Right lobe of liver (tissue), 6 donors: Measurements from ENCODE around the gene CX3CR1. TPM values are rescaled to one million over a fixed set of nuclear protein-coding genes. Genes with fewer than 3 reads are reported as not detected.
"Not testable (repeated sequence)": the region's sequence is repeated elsewhere in the genome, so short reads cannot be mapped to it uniquely, and the experiment has no call there.

Experiments used
- ATAC-seq, 4 donors: fragments of 200-7000 bp; cut with Tn5 transposase; one replicate each; pipeline ENCODE4 v1.9.1; 2020; ENCODE audit warnings: mild to moderate bottlenecking in 4 of 4, moderate library complexity in 4 of 4
- DNase-seq, 3 donors: peaks; one replicate each; pipeline ENCODE4 v3.0.0-alpha.2; 2020
- H3K27ac ChIP-seq, 3 donors: fragments of 200-600 bp; one replicate each; pipeline ENCODE4 v1.8.0; 2022
- H3K27me3 ChIP-seq, 2 donors: fragments of 200-600 bp; one replicate each; pipeline ENCODE4 v1.8.0; 2022
- H3K36me3 ChIP-seq, 4 donors: fragments of 200-600 bp; sonication (generic) in 1 of 4; one replicate each; pipeline versions ENCODE4 v1.5.1 to v1.8.0; 2017 to 2022; ENCODE audit warnings: control low read depth in 1 of 4
- H3K4me1 ChIP-seq, 4 donors: fragments of 200-600 bp; sonication (generic) in 1 of 4; one replicate each; pipeline versions ENCODE4 v1.5.1 to v1.8.0; 2017 to 2022; ENCODE audit warnings: control low read depth in 1 of 4
- H3K4me3 ChIP-seq, 3 donors: fragments of 200-600 bp; one replicate each; pipeline ENCODE4 v1.8.0; 2022
- H3K9me3 ChIP-seq, 4 donors: fragments of 200-600 bp; sonication (generic) in 1 of 4; one replicate each; pipeline versions ENCODE4 v1.5.1 to v1.8.0; 2017 to 2022; ENCODE audit warnings: control low read depth in 1 of 4
- CTCF ChIP-seq, 4 donors: fragments of 200-600 bp in 3 of 4; fragments of 450-650 bp in 1 of 4; IDR thresholded peaks; one replicate each; pipeline versions ENCODE4 v1.5.1 to v1.8.0; 2016 to 2022; ENCODE audit warnings: antibody characterized with exemption in 4 of 4, mild to moderate bottlenecking in 2 of 4
- POLR2A ChIP-seq: fragments of 450-650 bp; IDR thresholded peaks from one replicate; pipeline ENCODE4 v1.6.1; 2017; ENCODE audit warnings: antibody characterized with exemption, mild to moderate bottlenecking
- WGBS: methylation state at CpG from one replicate; pipeline ENCODE4 v1.1.6; 2018; ENCODE audit warnings: low coverage, low lambda C conversion rate; ENCODE audit not compliant: insufficient coverage; ENCODE audit errors: missing lambda C conversion rate; 5-methylcytosine and 5-hydroxymethylcytosine counted together
- intact Hi-C, 2 donors: fragments of 100-400 bp; cut with DNase I; formaldehyde crosslinking; loops; one replicate each; pipeline versions ENCODE4 v1.11.2 to v1.14.1; 2022
- total RNA-seq, 6 experiments: library from RNA; depleted of rRNA in 2 of 6; stranded (reverse); fragments of >200 nt in 2 of 6; fragmentation: NEBNext Ultra II Directional in 3 of 6; extraction: Animal tissue kit (Norgen Biotek cat#: 25700) in 3 of 6; gene quantifications; one replicate each; pipeline versions ENCODE4 v1.1.0 to v1.2.4, GENCODE V29; 2016 to 2023
- donor health status: DM: no; HTN: yes; CAD: no.
- donor health status: DM: no; HTN: no; CAD: no.
- donor health status: DM: no; HTN: no; CAD: no.
- donor health status: DM: no; HTN: yes; CAD: no.
- donor health status: DM: no; HTN: yes; CAD: no.

Gene CX3CR1
- total RNA-seq, 6 experiments from 2014 or later, result 0.25 to 1.8 (median 0.72) TPM; not detected in 1

- Histone ChIP-seq H3K36me3 (no peaks in the 10 kb centered on the region), H3K27ac (no peak overlapping the region), H3K4me3 (no peak overlapping the region), H3K27me3 (no peaks in the 10 kb centered on the region), H3K9me3 (no peaks in the 10 kb centered on the region), H3K4me1 (no peaks in the 10 kb centered on the region)
- ATAC-seq (no peak), DNase-seq (no peak)
- no peak for TF ChIP-seq POLR2A
- no peak for TF ChIP-seq CTCF (IDR thresholded peaks at IDR 0.05)
- 92% methylated on average over 2 of the region's 2 CpGs for WGBS
- intact Hi-C loops, result no loop called here
Observed at GRCh38 chr3:39325236-39325635, 45.4 kb upstream of the CX3CR1 start.

GRCh38 chr3:39323494-39323893, 43.7 kb upstream of the CX3CR1 start:
- no peak for DNase-seq
- intact Hi-C loops, result no loop called here
- TF ChIP-seq CTCF (IDR thresholded peaks at IDR 0.05), result no peak
- no peak for TF ChIP-seq POLR2A
- no peak for ATAC-seq
- WGBS, result 96% methylated on average over 2 of the region's 2 CpGs
- H3K36me3 ChIP-seq, result no peaks in the 10 kb centered on the region
- H3K4me3 ChIP-seq, result no peak overlapping the region
- H3K4me1 ChIP-seq, result peaks cover 0 to 9% (median 0%) of the 10 kb centered on the region in 4 donors
- H3K9me3 ChIP-seq, result no peaks in the 10 kb centered on the region
- no peaks in the 10 kb centered on the region for H3K27me3 ChIP-seq
- no peak overlapping the region for H3K27ac ChIP-seq

- intact Hi-C loops, result no loop called here
- Histone ChIP-seq H3K4me1 (peaks cover 0 to 13% (median 0%) of the 10 kb centered on the region in 4 donors), H3K36me3 (no peaks in the 10 kb centered on the region), H3K27ac (no peak overlapping the region), H3K4me3 (no peak overlapping the region), H3K27me3 (no peaks in the 10 kb centered on the region), H3K9me3 (no peaks in the 10 kb centered on the region)
- DNase-seq (no peak), ATAC-seq (no peak)
- no peak for TF ChIP-seq POLR2A
- TF ChIP-seq CTCF (IDR thresholded peaks at IDR 0.05), result no peak
Observed at GRCh38 chr3:39322936-39323335, 43.1 kb upstream of the CX3CR1 start.

GRCh38 chr3:39322209-39322715, 42.4 kb upstream of the CX3CR1 start:
- 0% methylated on average over 1 of the region's 3 CpGs for WGBS
- H3K4me3 ChIP-seq, DNase-seq, H3K27ac ChIP-seq, H3K9me3 ChIP-seq, H3K36me3 ChIP-seq, intact Hi-C loops, H3K27me3 ChIP-seq, ATAC-seq: not testable (repeated sequence)
- peaks cover 0 to 15% (median 0%) of the 10 kb centered on the region in 4 donors for H3K4me1 ChIP-seq

GRCh38 chr3:39321574-39321983, 41.7 kb upstream of the CX3CR1 start:
- H3K9me3 ChIP-seq, H3K27me3 ChIP-seq, H3K27ac ChIP-seq, intact Hi-C loops, ATAC-seq, H3K4me3 ChIP-seq, DNase-seq, H3K36me3 ChIP-seq: not testable (repeated sequence)
- WGBS, result 89% methylated on average over 2 of the region's 2 CpGs
- H3K4me1 ChIP-seq, result peaks cover 0 to 19% (median 0%) of the 10 kb centered on the region in 4 donors

GRCh38 chr3:39319249-39319648, 39.4 kb upstream of the CX3CR1 start:
- TF ChIP-seq CTCF (IDR thresholded peaks at IDR 0.05), result no peak
- TF ChIP-seq POLR2A, result no peak
- no peak for DNase-seq
- H3K27ac ChIP-seq, result no peak overlapping the region
- no peaks in the 10 kb centered on the region for H3K9me3 ChIP-seq
- no peaks in the 10 kb centered on the region for H3K27me3 ChIP-seq
- no peak overlapping the region for H3K4me3 ChIP-seq
- H3K4me1 ChIP-seq, result peaks cover 0 to 20% (median 0%) of the 10 kb centered on the region in 4 donors
- no peak for ATAC-seq
- intact Hi-C loops, result no loop called here
- H3K36me3 ChIP-seq, result no peaks in the 10 kb centered on the region
